Heart right ventricle (tissue), 16 donors: ENCODE measurements around the gene GAGE10. TPM values are rescaled to one million over a fixed set of nuclear protein-coding genes. Genes with fewer than 3 reads are reported as not detected.

ENCODE experiments used
- ATAC-seq, 8 donors: fragments of 200-7000 bp; cut with Tn5 transposase; one replicate each; pipeline ENCODE4 v1.9.1; 2020; ENCODE audit warnings: mild to moderate bottlenecking in 8 of 8, moderate library complexity in 8 of 8, moderate number of reproducible peaks in 1 of 8
- DNase-seq, 2 donors: peaks; one replicate each; pipeline ENCODE4 v3.0.0-alpha.2; 2020
- H3K27ac ChIP-seq, 10 donors: fragments of 200-600 bp; sonication (generic) in 2 of 10; one replicate each; pipeline versions ENCODE4 v1.5.0 to v1.8.0; 2020 to 2022; ENCODE audit warnings: mild to moderate bottlenecking in 3 of 10
- H3K27me3 ChIP-seq, 7 donors: fragments of 200-600 bp; one replicate each; pipeline ENCODE4 v1.8.0; 2021 to 2022; ENCODE audit warnings: mild to moderate bottlenecking in 2 of 7
- H3K36me3 ChIP-seq, 9 donors: fragments of 200-600 bp; sonication (generic) in 1 of 9; one replicate each; pipeline versions ENCODE4 v1.5.0 to v1.8.0; 2020 to 2022; ENCODE audit warnings: mild to moderate bottlenecking in 2 of 9
- H3K4me1 ChIP-seq, 9 donors: fragments of 200-600 bp; sonication (generic) in 1 of 9; one replicate each; pipeline versions ENCODE4 v1.5.0 to v1.8.0; 2020 to 2022; ENCODE audit warnings: mild to moderate bottlenecking in 4 of 9
- H3K4me3 ChIP-seq, 10 donors: fragments of 200-600 bp; sonication (generic) in 2 of 10; one replicate each; pipeline versions ENCODE4 v1.5.0 to v1.8.0; 2020 to 2022; ENCODE audit warnings: mild to moderate bottlenecking in 7 of 10, moderate library complexity in 2 of 10
- H3K9me3 ChIP-seq, 11 donors: fragments of 200-600 bp in 10 of 11; sonication (generic) in 2 of 11; one replicate each; pipeline versions ENCODE4 v1.5.0 to v1.8.0; 2013 to 2022; ENCODE audit warnings: mild to moderate bottlenecking in 2 of 11, control low read depth in 1 of 11, moderate library complexity in 1 of 11
- WGBS, 2 donors: extraction: QIAGEN DNeasy Blood & Tissue Kit; methylation state at CpG; one replicate each; pipeline ENCODE4 v1.1.7; 2013; ENCODE audit warnings: inconsistent platforms in 1 of 2; 5-methylcytosine and 5-hydroxymethylcytosine counted together
- intact Hi-C, 10 donors: fragments of 100-400 bp; cut with DNase I; formaldehyde crosslinking; loops; one replicate each; pipeline versions ENCODE4 v1.11.1 to v1.14.2; 2022
- polyA plus RNA-seq, 2 donors: library from polyadenylated mRNA; stranded (reverse); fragments of 200-250 nt; gene quantifications; one replicate each; pipeline ENCODE4 v1.2.3, GENCODE V29; 2013
- total RNA-seq, 10 donors: library from RNA; stranded (reverse); fragmentation: NEBNext Ultra II Directional in 3 of 10; extraction: Animal tissue kit (Norgen Biotek cat#: 25700) in 3 of 10; gene quantifications; one replicate each; pipeline versions ENCODE4 v1.2.1 to v1.2.4, GENCODE V29; 2021 to 2023
- TF ChIP-seq, protein P1 (sequence below), 9 donors: fragments of 200-600 bp; sonication (generic) in 2 of 9; IDR thresholded peaks; one replicate each; pipeline versions ENCODE4 v1.5.0 to v1.8.0; 2021 to 2022; ENCODE audit warnings: antibody characterized with exemption in 9 of 9, mild to moderate bottlenecking in 5 of 9, moderate library complexity in 1 of 9
- donor health status: Arrhythmogenic right ventricular cardiomyopathy.
- donor health status: ischemic (EF 13 %, LVEDD 7.1; RV severe dilation, severe dysfunction).
- donor health status: healthy with polysubstance abuse.
- donor health status: DM: no; HTN: yes; CAD: no.
- donor health status: DM: no; HTN: no; CAD: no.
- donor health status: ischemic (EF 25% LVEDD 6.9; RV normal size, moderate dysfunction).
- donor health status: ischemic (EF 25% LVEDD 5.7; RV mildly dilated, moderate dysfunction).
- donor health status: healthy.
- donor health status: DM: yes; HTN: yes; CAD: no.
- donor health status: Ischemic cardiomyopathy.
- donor health status: ischemic (EF 35%, LVEDD 5.7; RV mildly dilated, moderate dysfunction).
- donor health status: nonischemic (EF 11% LVEDD 7.7; RV severe dilation, severe dysfunction).
- donor health status: DM: yes; HTN: yes; CAD: no.
- donor health status: PGD.
- donor health status: ischemic (EF 29% LVEDD 5.4; RV normal size, mild dysfunction).
- donor health status: nonischemic (EF 23%, LVEDD 6.1; RV moderate dilation, normal function).

The GAGE10 gene
- total and polyA plus RNA-seq, 12 donors = not detected

DNA sequence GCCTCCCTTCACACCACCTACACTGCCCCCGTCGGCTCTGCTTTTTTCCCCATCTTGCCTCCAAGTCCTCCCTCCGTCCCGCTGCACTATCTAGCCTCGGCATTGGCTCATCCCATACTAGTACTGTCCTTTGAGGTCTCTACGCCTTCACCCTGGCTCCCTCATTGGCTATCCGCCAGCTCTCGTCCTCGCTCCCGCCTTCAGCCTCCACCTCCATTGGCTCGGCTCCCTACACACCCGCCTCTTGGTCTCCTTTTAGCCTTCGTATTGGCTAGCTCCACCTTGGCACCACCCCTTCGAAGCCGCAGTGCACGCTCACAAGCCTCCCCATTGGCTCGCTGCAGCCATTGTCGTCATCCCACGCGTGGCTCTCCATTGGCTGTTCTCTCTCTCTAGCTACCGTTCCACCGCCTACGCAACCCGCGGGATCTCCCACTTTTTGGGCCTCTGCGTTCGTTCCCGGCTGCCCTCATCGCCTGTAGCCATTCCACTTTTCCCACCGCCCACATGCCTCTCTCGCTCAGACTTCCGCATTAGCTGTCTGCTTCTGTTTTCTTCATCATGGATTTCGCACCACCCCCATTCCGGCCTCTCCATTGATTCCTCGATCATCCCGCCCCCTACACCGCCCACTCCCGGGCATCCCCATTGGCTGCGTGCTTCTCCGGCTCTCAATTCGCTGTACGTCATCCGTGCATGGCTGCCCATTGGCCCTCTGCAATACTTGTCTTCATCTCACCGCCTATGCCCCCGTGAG, 34.3 kb upstream of the GAGE10 start:
- peak; percentile 94 to 98 for DNase-seq
- peaks cover 0 to 10% (median 0%) of the 10 kb centered on the region in 7 donors for H3K27me3 ChIP-seq
- peak; percentile 93 to 98 (median 96) for ATAC-seq
- no peaks in the 10 kb centered on the region for H3K9me3 ChIP-seq
- 1% methylated on average over 44 to 45 of the region's 45 CpGs for WGBS, 2 donors
- peak overlapping the region; percentile 85 to 96 (median 91) for H3K27ac ChIP-seq
- peak overlapping the region in 9 of 10 donors; percentile 67 to 79 (median 73) for H3K4me3 ChIP-seq
- TF ChIP-seq, protein P1, sequence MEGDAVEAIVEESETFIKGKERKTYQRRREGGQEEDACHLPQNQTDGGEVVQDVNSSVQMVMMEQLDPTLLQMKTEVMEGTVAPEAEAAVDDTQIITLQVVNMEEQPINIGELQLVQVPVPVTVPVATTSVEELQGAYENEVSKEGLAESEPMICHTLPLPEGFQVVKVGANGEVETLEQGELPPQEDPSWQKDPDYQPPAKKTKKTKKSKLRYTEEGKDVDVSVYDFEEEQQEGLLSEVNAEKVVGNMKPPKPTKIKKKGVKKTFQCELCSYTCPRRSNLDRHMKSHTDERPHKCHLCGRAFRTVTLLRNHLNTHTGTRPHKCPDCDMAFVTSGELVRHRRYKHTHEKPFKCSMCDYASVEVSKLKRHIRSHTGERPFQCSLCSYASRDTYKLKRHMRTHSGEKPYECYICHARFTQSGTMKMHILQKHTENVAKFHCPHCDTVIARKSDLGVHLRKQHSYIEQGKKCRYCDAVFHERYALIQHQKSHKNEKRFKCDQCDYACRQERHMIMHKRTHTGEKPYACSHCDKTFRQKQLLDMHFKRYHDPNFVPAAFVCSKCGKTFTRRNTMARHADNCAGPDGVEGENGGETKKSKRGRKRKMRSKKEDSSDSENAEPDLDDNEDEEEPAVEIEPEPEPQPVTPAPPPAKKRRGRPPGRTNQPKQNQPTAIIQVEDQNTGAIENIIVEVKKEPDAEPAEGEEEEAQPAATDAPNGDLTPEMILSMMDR (IDR thresholded peaks at IDR 0.05) = no peak
- H3K36me3 ChIP-seq = no peaks in the 10 kb centered on the region
- intact Hi-C loops = loop anchor here in 1 of 10 donors (10.0 kb wide), 1 partner anchor 74 kb away; no protein-coding TSS in a partner anchor
- peaks cover 0 to 41% (median 23%) of the 10 kb centered on the region in 9 donors for H3K4me1 ChIP-seq

GRCh38 chrX:49269767-49270248, 33.6 kb upstream of the GAGE10 start, which contains the start of gene PPP1R3F:
Gene PPP1R3F, plus strand, starts transcription at chrX:49269793. Its CDS starts 77 bp downstream, at chrX:49269870.
- H3K4me1 ChIP-seq = peaks cover 0 to 41% (median 23%) of the 10 kb centered on the region in 9 donors
- DNase-seq = no peak

DNA sequence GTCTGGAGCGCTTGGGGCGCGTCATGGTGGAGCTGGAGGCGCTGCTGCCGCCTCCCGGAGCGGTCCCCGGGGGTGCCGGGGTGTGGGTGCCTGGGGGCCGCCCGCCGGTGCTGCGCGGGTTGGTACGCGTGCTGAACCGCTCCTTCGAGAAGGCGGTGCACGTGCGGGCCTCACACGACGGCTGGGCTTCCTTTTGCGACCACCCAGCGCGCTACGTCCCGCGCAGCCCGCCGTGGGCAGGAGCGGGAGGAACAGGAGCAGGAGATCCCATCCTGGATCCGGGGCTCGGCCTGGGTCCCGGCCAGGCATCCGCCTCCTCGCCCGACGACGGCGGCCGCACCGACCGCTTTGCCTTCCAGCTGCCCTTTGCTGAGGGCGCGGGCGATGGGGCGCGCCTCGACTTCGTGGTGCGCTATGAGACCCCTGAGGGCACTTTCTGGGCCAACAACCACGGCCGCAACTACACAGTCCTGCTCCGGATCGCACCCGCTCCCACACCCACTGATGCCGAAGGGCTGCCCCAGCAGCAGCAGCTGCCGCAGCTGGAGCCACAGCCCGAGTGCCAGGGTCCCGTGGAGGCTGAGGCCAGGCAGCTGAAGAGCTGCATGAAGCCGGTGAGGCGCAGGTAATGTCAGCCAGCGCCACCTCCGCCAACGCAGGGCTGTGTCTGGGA, 33.1 kb upstream of the GAGE10 start:
- ATAC-seq (no peak), DNase-seq (peak in 1 of 2 donors; percentile 11)
- WGBS, 2 donors = 41 to 79% methylated on average over 28 to 60 of the region's 66 CpGs
- Histone ChIP-seq H3K4me3 (peak overlapping the region; percentile 44 to 79 (median 72)), H3K4me1 (peaks cover 0 to 41% (median 23%) of the 10 kb centered on the region in 9 donors), H3K27ac (peak overlapping the region; percentile 85 to 96 (median 91)), H3K27me3 (peaks cover 0 to 5% (median 0%) of the 10 kb centered on the region in 7 donors), H3K9me3 (no peaks in the 10 kb centered on the region), H3K36me3 (no peaks in the 10 kb centered on the region)
- intact Hi-C loops = loop anchor here in 2 of 10 donors (10.0 kb wide), 1 partner anchor 76 kb away; no protein-coding TSS in a partner anchor
- TF ChIP-seq, protein P1 (IDR thresholded peaks at IDR 0.05) = no peak

More at GRCh38 chrX:49269767-49270248, 33.6 kb upstream of the GAGE10 start, which contains the start of gene PPP1R3F:
- peak in 3 of 8 donors; percentile 6 to 28 (median 19) for ATAC-seq
- TF ChIP-seq, protein P1 (IDR thresholded peaks at IDR 0.05) = no peak
- intact Hi-C loops = loop anchor here in 3 of 10 donors (10.0 kb wide), 1 partner anchor 75 kb away; no protein-coding TSS in a partner anchor
- Histone ChIP-seq H3K27ac (peak within 1 kb of the TSS; percentile 85 to 96 (median 91)), H3K36me3 (no peaks in the 10 kb centered on the region), H3K9me3 (no peaks in the 10 kb centered on the region), H3K27me3 (peaks cover 0 to 10% (median 0%) of the 10 kb centered on the region in 7 donors), H3K4me3 (peak within 1 kb of the TSS; percentile 44 to 79 (median 72))
- WGBS, 2 donors = 0 to 1% methylated on average over 22 to 52 of the region's 70 CpGs

GRCh38 chrX:49271341-49271740, 32.1 kb upstream of the GAGE10 start:
- intact Hi-C loops = loop anchor here in 2 of 10 donors (10.0 kb wide), 1 partner anchor 77 kb away; no protein-coding TSS in a partner anchor
- H3K4me3 ChIP-seq = peak overlapping the region in 1 of 10 donors; percentile 74
- H3K27me3 ChIP-seq = peaks cover 0 to 4% (median 0%) of the 10 kb centered on the region in 7 donors
- peak overlapping the region in 2 of 10 donors; percentile 85 to 96 for H3K27ac ChIP-seq
- ATAC-seq (no peak), DNase-seq (no peak)
- H3K36me3 ChIP-seq = no peaks in the 10 kb centered on the region
- 70 to 74% methylated on average over 2 of the region's 2 CpGs for WGBS, 2 donors
- peaks cover 0 to 42% (median 23%) of the 10 kb centered on the region in 9 donors for H3K4me1 ChIP-seq
- no peaks in the 10 kb centered on the region for H3K9me3 ChIP-seq
- TF ChIP-seq, protein P1 (IDR thresholded peaks at IDR 0.05) = no peak
